Ishikawa (cell line): Measurements from ENCODE around the gene RPL36A.

Experiments
- CEBPB ChIP-seq: IDR thresholded peaks from 2 replicates; pipeline ENCODE4 v1.6.1; 2012
- CREB1 ChIP-seq: IDR thresholded peaks from 2 replicates; pipeline ENCODE4 v1.6.1; 2012; ENCODE audit warnings: low read depth
- EGR1 ChIP-seq: IDR thresholded peaks from 2 replicates; pipeline ENCODE4 v1.6.1; 2012
- EP300 ChIP-seq: IDR thresholded peaks from 2 replicates; pipeline ENCODE4 v1.6.1; 2012; ENCODE audit warnings: borderline replicate concordance
- FOXM1 ChIP-seq: IDR thresholded peaks from 2 replicates; pipeline ENCODE4 v1.6.1; 2012; ENCODE audit warnings: low read depth, borderline replicate concordance
- MAX ChIP-seq: IDR thresholded peaks from 2 replicates; pipeline ENCODE4 v1.6.1; 2012
- NFIC ChIP-seq: IDR thresholded peaks from 2 replicates; pipeline ENCODE4 v1.6.1; 2012
- RAD21 ChIP-seq: IDR thresholded peaks from 2 replicates; pipeline ENCODE4 v1.6.1; 2012; ENCODE audit warnings: low read depth
- REST ChIP-seq: IDR thresholded peaks from 2 replicates; pipeline ENCODE4 v1.6.1; 2012; ENCODE audit warnings: low read depth, mild to moderate bottlenecking
- TAF1 ChIP-seq: IDR thresholded peaks from 2 replicates; pipeline ENCODE4 v1.6.1; 2012; ENCODE audit warnings: low read depth, mild to moderate bottlenecking
- TCF12 ChIP-seq: IDR thresholded peaks from 2 replicates; pipeline ENCODE4 v1.6.1; 2012; ENCODE audit warnings: low read depth
- TEAD4 ChIP-seq: IDR thresholded peaks from 2 replicates; pipeline ENCODE4 v1.6.1; 2012
- USF1 ChIP-seq: IDR thresholded peaks from 2 replicates; pipeline ENCODE4 v1.6.1; 2012
- YY1 ChIP-seq: IDR thresholded peaks from 2 replicates; pipeline ENCODE4 v1.6.1; 2012; ENCODE audit warnings: low read depth
- ZBTB7A ChIP-seq: IDR thresholded peaks from 2 replicates; pipeline ENCODE4 v1.6.1; 2012; ENCODE audit warnings: low read depth

The RPL36A gene

GRCh38 chrX:101411984-101412383 lies 21.2 kb downstream of the RPL36A start:
- TF ChIP-seq CREB1 (no peak), RAD21 (no peak), NFIC (no peak), MAX (no peak), TCF12 (no peak), USF1 (no peak), YY1 (no peak), REST (no peak), ZBTB7A (no peak)

- TF ChIP-seq NFIC (no peak), TAF1 (no peak), TEAD4 (no peak), EGR1 (no peak), CEBPB (no peak), RAD21 (peak; percentile 47)
These were observed 24.7 kb downstream of the RPL36A start for GRCh38 chrX:101415180-101416145.

- no peak for TF ChIP-seq TEAD4
- no peak for TF ChIP-seq EP300
- TF ChIP-seq TAF1: no peak
- no peak for TF ChIP-seq CREB1
These were observed 25.9 kb downstream of the RPL36A start for GRCh38 chrX:101416691-101417090.

GRCh38 chrX:101417190-101417589 lies 26.4 kb downstream of the RPL36A start:
- no peak for TF ChIP-seq EGR1

- peak; percentile 89 for TF ChIP-seq YY1
- peak; percentile 67; the same call in 1 of the 2 replicates for TF ChIP-seq TAF1
- TF ChIP-seq MAX: no peak
- TF ChIP-seq USF1: no peak
These were observed 27.4 kb downstream of the RPL36A start for GRCh38 chrX:101417981-101418841.

GRCh38 chrX:101419489-101419888 lies 28.7 kb downstream of the RPL36A start:
- TF ChIP-seq NFIC (no peak), ZBTB7A (no peak), CEBPB (no peak), USF1 (no peak)

- TF ChIP-seq CEBPB (no peak), TCF12 (no peak), TEAD4 (no peak), CREB1 (no peak), EP300 (no peak), NFIC (no peak), REST (no peak), FOXM1 (no peak)
These were observed 37.1 kb downstream of the RPL36A start for GRCh38 chrX:101427954-101428353.
